K562 (cell line): ENCODE data around the gene REEP2. TPM values are rescaled to one million over a fixed set of nuclear protein-coding genes. Genes with fewer than 3 reads are reported as not detected.

ENCODE experiments used
- CBX1 ChIP-seq: sonication (generic); IDR thresholded peaks from 2 replicates; pipeline ENCODE4 v1.6.1; 2016; ENCODE audit warnings: antibody characterized with exemption, low read depth, mild to moderate bottlenecking
- CC2D1A ChIP-seq: fragments of 450-650 bp; IDR thresholded peaks from 2 replicates; pipeline ENCODE4 v1.6.1; 2017; ENCODE audit warnings: mild to moderate bottlenecking
- CHCHD3 ChIP-seq: fragments of 250-450 bp; sonication (Bioruptor Pico); IDR thresholded peaks from 2 replicates; pipeline ENCODE4 v2.1.2; 2022; ENCODE audit warnings: mild to moderate bottlenecking
- ETV1 ChIP-seq: fragments of 450-650 bp; conservative IDR thresholded peaks from 2 replicates; pipeline ENCODE4 v1.6.1; 2016; ENCODE audit warnings: missing genetic modification characterization, control low read depth, low read depth, missing compliant biosample characterization
- HNRNPL ChIP-seq: fragments of 200-400 bp; formaldehyde crosslinking; IDR thresholded peaks from 2 replicates; pipeline ENCODE4 v1.6.1; 2017; ENCODE audit warnings: low read depth, mild to moderate bottlenecking, low read length
- ILF3 ChIP-seq: fragments of 450-650 bp; IDR thresholded peaks from 2 replicates; pipeline ENCODE4 v1.6.1; 2018; ENCODE audit warnings: antibody characterized with exemption, mild to moderate bottlenecking, moderate library complexity, borderline replicate concordance
- MAFK ChIP-seq: IDR thresholded peaks from 2 replicates; pipeline ENCODE4 v1.6.1; 2011; ENCODE audit warnings: low read length, improper control_type of control experiment
- MXI1 ChIP-seq: IDR thresholded peaks from 2 replicates; pipeline ENCODE4 v1.6.1; 2011; ENCODE audit warnings: low read depth, mild to moderate bottlenecking, improper control_type of control experiment, low read length
- RBM34 ChIP-seq: fragments of 200-400 bp; formaldehyde crosslinking; IDR thresholded peaks from 2 replicates; pipeline ENCODE4 v1.6.1; 2018; ENCODE audit warnings: low read length, borderline replicate concordance; ENCODE audit not compliant: insufficient read depth
- SLC30A9 ChIP-seq: fragments of 250-450 bp; sonication (Bioruptor Pico); IDR thresholded peaks from 2 replicates; pipeline ENCODE4 v1.8.0; 2022; ENCODE audit warnings: mild to moderate bottlenecking, moderate library complexity
- SMAD1 ChIP-seq: fragments of 150-350 bp; IDR thresholded peaks from 2 replicates; pipeline ENCODE4 v1.6.1; 2014; ENCODE audit warnings: low read length, low read depth; ENCODE audit not compliant: partially characterized antibody
- SRSF1 ChIP-seq: fragments of 200-400 bp; formaldehyde crosslinking; IDR thresholded peaks from 2 replicates; pipeline ENCODE4 v1.6.1; 2017; ENCODE audit warnings: mild to moderate bottlenecking, low read depth, low read length, moderate library complexity
- TEAD4 ChIP-seq, 2 experiments: sonication (generic) in 1 of 2; formaldehyde crosslinking in 1 of 2; IDR thresholded peaks; 2 replicates each; pipeline versions ENCODE4 v1.6.1 to v1.8.0; 2012 to 2022; ENCODE audit warnings: borderline replicate concordance in 1 of 2, inconsistent platforms in 1 of 2, low read length in 1 of 2, mild to moderate bottlenecking in 1 of 2, missing genetic modification reagents in 1 of 2
- ZBTB7A ChIP-seq: IDR thresholded peaks from 2 replicates; pipeline ENCODE4 v1.6.1; 2011; ENCODE audit warnings: low read depth, mild to moderate bottlenecking, low read length, moderate library complexity, borderline replicate concordance; ENCODE audit not compliant: control insufficient read depth
- ZBTB8A ChIP-seq: fragments of 450-650 bp; IDR thresholded peaks from 2 replicates; pipeline ENCODE4 v1.6.1; 2018; ENCODE audit warnings: mild to moderate bottlenecking, moderate library complexity; ENCODE audit not compliant: partially characterized antibody
- ZC3H11A ChIP-seq: IDR thresholded peaks from 2 replicates; pipeline ENCODE4 v1.6.1; 2012; ENCODE audit warnings: low read depth, low read length, improper control_type of control experiment
- ZC3H8 ChIP-seq: fragments of 450-650 bp; IDR thresholded peaks from 2 replicates; pipeline ENCODE4 v1.6.1; 2017
- ZNF444 ChIP-seq: fragments of 250-450 bp; sonication (Bioruptor Pico); IDR thresholded peaks from 2 replicates; pipeline ENCODE4 v1.4.0; 2020; ENCODE audit warnings: mild to moderate bottlenecking, moderate library complexity
- ZNF668 ChIP-seq: fragments of 250-450 bp; sonication (Bioruptor Pico); IDR thresholded peaks from 2 replicates; pipeline ENCODE4 v1.8.0; 2022; ENCODE audit warnings: mild to moderate bottlenecking, inconsistent platforms
- ZNF75A ChIP-seq: fragments of 450-650 bp; formaldehyde crosslinking; IDR thresholded peaks from 2 replicates; pipeline ENCODE4 v1.4.0; 2020; ENCODE audit warnings: mild to moderate bottlenecking
- polyA plus RNA-seq, 8 experiments: library from polyadenylated mRNA; depleted of rRNA in 4 of 8; stranded (reverse) in 5 of 8; unstranded in 3 of 8; fragments of >200 nt; fragmentation: Nextera tagmentation in 2 of 8; fragmentation: Illumina TruSeq in 1 of 8; extraction: Ambion mirVana in 2 of 8; extraction: Trizol in 1 of 8; gene quantifications; 2 replicates each; pipeline versions ENCODE4 v1.2.1 to v1.2.3, GENCODE V29; 2011 to 2014; ENCODE audit warnings: inconsistent platforms in 1 of 8, missing spikeins in 1 of 8
- total RNA-seq, 7 experiments: library from RNA; depleted of rRNA in 6 of 7; stranded (reverse); fragments of >200 nt in 6 of 7; fragmentation: Illumina TruSeq in 2 of 7; extraction: Trizol in 2 of 7; gene quantifications; 2 replicates each; pipeline versions ENCODE4 v1.2.1 to v1.2.3, GENCODE V29; 2011 to 2021; ENCODE audit warnings: low replicate concordance in 1 of 7
- TF ChIP-seq, protein P1 (sequence below): sonication (generic); formaldehyde crosslinking; IDR thresholded peaks from 2 replicates; pipeline ENCODE4 v1.5.0; 2020; ENCODE audit warnings: missing genetic modification reagents
- TF ChIP-seq, protein P2 (sequence below): fragments of 450-650 bp; IDR thresholded peaks from 2 replicates; pipeline ENCODE4 v1.7.1; 2018; ENCODE audit warnings: mild to moderate bottlenecking, low read depth; ENCODE audit not compliant: partially characterized antibody
- TF ChIP-seq, protein P3 (sequence below): IDR thresholded peaks from 2 replicates; pipeline ENCODE4 v1.6.1; 2011; ENCODE audit not compliant: insufficient read length; ENCODE audit errors: extremely low read depth
- TF ChIP-seq, protein P4 (sequence below): fragments of 250-450 bp; sonication (Bioruptor Pico); IDR thresholded peaks from 2 replicates; pipeline ENCODE4 v1.6.1; 2021; ENCODE audit warnings: mild to moderate bottlenecking
- TF ChIP-seq, protein P5 (sequence below): fragments of 250-450 bp; sonication (Bioruptor Pico); IDR thresholded peaks from 2 replicates; pipeline ENCODE4 v1.5.0; 2021

REEP2 gene
- total and polyA plus RNA-seq, 9 of the 15 experiments (the other 6 are each of a cell fraction or from before 2014, with no cell fraction given) = 0.03 to 1.1 (median 0.12) TPM; not detected in 1

DNA sequence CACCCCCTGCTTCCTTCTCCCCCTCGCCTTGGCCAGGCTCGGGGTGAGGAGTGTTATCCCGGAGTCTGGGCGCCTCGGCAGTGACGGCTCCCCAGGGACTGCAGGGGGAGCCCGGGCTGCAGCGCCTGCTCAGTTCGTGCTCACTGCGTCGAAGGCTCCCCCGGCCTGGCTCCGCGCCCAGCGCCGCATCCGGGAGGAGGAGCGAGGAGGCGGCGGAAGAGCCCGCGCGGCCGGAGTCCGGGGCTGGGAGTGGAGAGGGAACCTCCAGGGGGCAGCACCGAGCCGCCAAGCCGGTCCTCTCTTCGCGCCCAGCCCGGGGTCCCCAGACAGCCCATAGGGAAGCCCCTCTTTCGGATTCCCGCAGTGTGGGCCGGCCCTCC lies 25.1 kb downstream of the REEP2 start (continued):
- TF ChIP-seq ETV1 (tag) (peak; percentile 96), CHCHD3 (no peak), ZNF444 (CRISPR knock-in tag) (no peak), ILF3 (no peak), ZBTB8A (no peak), RBM34 (no peak), TEAD4 (IDR thresholded peaks at IDR 0.05; ENCODE audit: low read length) (no peak), TEAD4 (CRISPR knock-in tag; IDR thresholded peaks at IDR 0.05; ENCODE audit: borderline replicate concordance) (no peak), SRSF1 (peak; percentile 89; the same call in 1 of the 2 replicates), CBX1 (peak; percentile 32; the same call in 1 of the 2 replicates), ZNF75A (no peak), HNRNPL (no peak; the same call in 1 of the 2 replicates), MAFK (no peak), MXI1 (no peak), ZNF668 (CRISPR knock-in tag) (no peak), CC2D1A (no peak), ZC3H11A (no peak), ZC3H8 (no peak), ZBTB7A (peak; percentile 100), SLC30A9 (CRISPR knock-in tag) (no peak), SMAD1 (peak; percentile 81)
- TF ChIP-seq, protein P1, sequence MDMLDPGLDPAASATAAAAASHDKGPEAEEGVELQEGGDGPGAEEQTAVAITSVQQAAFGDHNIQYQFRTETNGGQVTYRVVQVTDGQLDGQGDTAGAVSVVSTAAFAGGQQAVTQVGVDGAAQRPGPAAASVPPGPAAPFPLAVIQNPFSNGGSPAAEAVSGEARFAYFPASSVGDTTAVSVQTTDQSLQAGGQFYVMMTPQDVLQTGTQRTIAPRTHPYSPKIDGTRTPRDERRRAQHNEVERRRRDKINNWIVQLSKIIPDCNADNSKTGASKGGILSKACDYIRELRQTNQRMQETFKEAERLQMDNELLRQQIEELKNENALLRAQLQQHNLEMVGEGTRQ (CRISPR knock-in tag) = no peak
- TF ChIP-seq, protein P2, sequence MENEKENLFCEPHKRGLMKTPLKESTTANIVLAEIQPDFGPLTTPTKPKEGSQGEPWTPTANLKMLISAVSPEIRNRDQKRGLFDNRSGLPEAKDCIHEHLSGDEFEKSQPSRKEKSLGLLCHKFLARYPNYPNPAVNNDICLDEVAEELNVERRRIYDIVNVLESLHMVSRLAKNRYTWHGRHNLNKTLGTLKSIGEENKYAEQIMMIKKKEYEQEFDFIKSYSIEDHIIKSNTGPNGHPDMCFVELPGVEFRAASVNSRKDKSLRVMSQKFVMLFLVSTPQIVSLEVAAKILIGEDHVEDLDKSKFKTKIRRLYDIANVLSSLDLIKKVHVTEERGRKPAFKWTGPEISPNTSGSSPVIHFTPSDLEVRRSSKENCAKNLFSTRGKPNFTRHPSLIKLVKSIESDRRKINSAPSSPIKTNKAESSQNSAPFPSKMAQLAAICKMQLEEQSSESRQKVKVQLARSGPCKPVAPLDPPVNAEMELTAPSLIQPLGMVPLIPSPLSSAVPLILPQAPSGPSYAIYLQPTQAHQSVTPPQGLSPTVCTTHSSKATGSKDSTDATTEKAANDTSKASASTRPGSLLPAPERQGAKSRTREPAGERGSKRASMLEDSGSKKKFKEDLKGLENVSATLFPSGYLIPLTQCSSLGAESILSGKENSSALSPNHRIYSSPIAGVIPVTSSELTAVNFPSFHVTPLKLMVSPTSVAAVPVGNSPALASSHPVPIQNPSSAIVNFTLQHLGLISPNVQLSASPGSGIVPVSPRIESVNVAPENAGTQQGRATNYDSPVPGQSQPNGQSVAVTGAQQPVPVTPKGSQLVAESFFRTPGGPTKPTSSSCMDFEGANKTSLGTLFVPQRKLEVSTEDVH = no peak
- TF ChIP-seq, protein P3, sequence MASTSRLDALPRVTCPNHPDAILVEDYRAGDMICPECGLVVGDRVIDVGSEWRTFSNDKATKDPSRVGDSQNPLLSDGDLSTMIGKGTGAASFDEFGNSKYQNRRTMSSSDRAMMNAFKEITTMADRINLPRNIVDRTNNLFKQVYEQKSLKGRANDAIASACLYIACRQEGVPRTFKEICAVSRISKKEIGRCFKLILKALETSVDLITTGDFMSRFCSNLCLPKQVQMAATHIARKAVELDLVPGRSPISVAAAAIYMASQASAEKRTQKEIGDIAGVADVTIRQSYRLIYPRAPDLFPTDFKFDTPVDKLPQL = no peak
- TF ChIP-seq, protein P4, sequence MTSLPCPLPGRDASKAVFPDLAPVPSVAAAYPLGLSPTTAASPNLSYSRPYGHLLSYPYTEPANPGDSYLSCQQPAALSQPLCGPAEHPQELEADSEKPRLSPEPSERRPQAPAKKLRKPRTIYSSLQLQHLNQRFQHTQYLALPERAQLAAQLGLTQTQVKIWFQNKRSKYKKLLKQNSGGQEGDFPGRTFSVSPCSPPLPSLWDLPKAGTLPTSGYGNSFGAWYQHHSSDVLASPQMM (CRISPR knock-in tag) = no peak
- TF ChIP-seq, protein P5, sequence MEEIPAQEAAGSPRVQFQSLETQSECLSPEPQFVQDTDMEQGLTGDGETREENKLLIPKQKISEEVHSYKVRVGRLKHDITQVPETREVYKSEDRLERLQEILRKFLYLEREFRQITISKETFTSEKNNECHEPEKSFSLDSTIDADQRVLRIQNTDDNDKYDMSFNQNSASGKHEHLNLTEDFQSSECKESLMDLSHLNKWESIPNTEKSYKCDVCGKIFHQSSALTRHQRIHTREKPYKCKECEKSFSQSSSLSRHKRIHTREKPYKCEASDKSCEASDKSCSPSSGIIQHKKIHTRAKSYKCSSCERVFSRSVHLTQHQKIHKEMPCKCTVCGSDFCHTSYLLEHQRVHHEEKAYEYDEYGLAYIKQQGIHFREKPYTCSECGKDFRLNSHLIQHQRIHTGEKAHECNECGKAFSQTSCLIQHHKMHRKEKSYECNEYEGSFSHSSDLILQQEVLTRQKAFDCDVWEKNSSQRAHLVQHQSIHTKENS (CRISPR knock-in tag) = no peak
